DOHH2 (cell line): ENCODE data around the gene TMEM255A.

Experiments used
- H3F3A ChIP-seq: fragments of 200-600 bp; sonication (generic), shearing (Covaris generic); 2 replicates; pipeline ENCODE4 v1.6.0; 2016; ENCODE audit warnings: antibody characterized with exemption, mild to moderate bottlenecking; ENCODE audit not compliant: control insufficient read depth, insufficient read depth
- H3K27ac ChIP-seq: fragments of 200-600 bp; sonication (generic); 2 replicates; pipeline ENCODE4 v1.5.1; 2014; ENCODE audit warnings: low read depth, mild to moderate bottlenecking, low read length, moderate library complexity
- H3K27me3 ChIP-seq: fragments of 200-600 bp; sonication (generic); 2 replicates; pipeline ENCODE4 v1.6.1; 2014; ENCODE audit warnings: mild to moderate bottlenecking, low read length, mixed read lengths; ENCODE audit not compliant: control insufficient read depth
- H3K36me3 ChIP-seq: fragments of 200-600 bp; sonication (generic); 2 replicates; pipeline ENCODE4 v1.6.1; 2014; ENCODE audit warnings: mild to moderate bottlenecking, low read length, moderate library complexity, mixed read lengths; ENCODE audit not compliant: control insufficient read depth
- H3K4me1 ChIP-seq: fragments of 200-600 bp; sonication (generic); 2 replicates; pipeline ENCODE4 v1.6.1; 2014; ENCODE audit warnings: mild to moderate bottlenecking, low read length, mixed read lengths; ENCODE audit not compliant: control insufficient read depth
- H3K4me2 ChIP-seq: fragments of 200-600 bp; sonication (generic); 2 replicates; pipeline ENCODE4 v1.6.0; 2014; ENCODE audit warnings: mild to moderate bottlenecking, low read length, moderate library complexity
- H3K4me3 ChIP-seq: fragments of 200-600 bp; sonication (generic); 2 replicates; pipeline ENCODE4 v1.5.1; 2014; ENCODE audit warnings: mild to moderate bottlenecking, low read length, mixed read lengths
- H3K79me2 ChIP-seq: fragments of 200-600 bp; sonication (generic); 2 replicates; pipeline ENCODE4 v1.6.1; 2014; ENCODE audit warnings: mild to moderate bottlenecking, low read length, mixed read lengths; ENCODE audit not compliant: control insufficient read depth
- H3K9me2 ChIP-seq: fragments of 200-600 bp; sonication (generic); replicated peaks from 2 replicates; pipeline ENCODE4 v1.6.1; 2014; ENCODE audit warnings: mild to moderate bottlenecking, low read length, mixed read lengths; ENCODE audit not compliant: control insufficient read depth
- H3K9me3 ChIP-seq: fragments of 200-600 bp; sonication (generic); 2 replicates; pipeline ENCODE4 v1.6.1; 2014; ENCODE audit warnings: antibody characterized with exemption, low read length, mixed read lengths; ENCODE audit not compliant: control insufficient read depth, insufficient read depth
- H4K20me1 ChIP-seq: fragments of 200-600 bp; sonication (generic); 2 replicates; pipeline ENCODE4 v1.6.0; 2014; ENCODE audit warnings: low read depth, mild to moderate bottlenecking, antibody characterized with exemption, low read length, moderate library complexity; ENCODE audit not compliant: control insufficient read depth, insufficient read depth
- CTCF ChIP-seq: fragments of 200-600 bp; sonication (generic); IDR thresholded peaks from one replicate; pipeline ENCODE4 v1.5.1; 2014; ENCODE audit warnings: antibody characterized with exemption, mild to moderate bottlenecking, low read depth, low read length; ENCODE audit not compliant: poor library complexity, severe bottlenecking
- EZH2phosphoT487 ChIP-seq: fragments of 200-600 bp; sonication (generic); IDR thresholded peaks from 2 replicates; pipeline ENCODE4 v1.6.1; 2017; ENCODE audit warnings: borderline replicate concordance, mild to moderate bottlenecking, antibody characterized with exemption, low read length, moderate library complexity, mixed read lengths

Gene TMEM255A

GRCh38 chrX:120260369-120260768, 50.9 kb downstream of the TMEM255A start:
- no peak overlapping the region for H3K27ac ChIP-seq
- H4K20me1 ChIP-seq = no peaks in the 10 kb centered on the region
- no peaks in the 10 kb centered on the region for H3K9me2 ChIP-seq
- peaks cover 6% of the 10 kb centered on the region for H3K4me1 ChIP-seq
- H3K9me3 ChIP-seq = no peaks in the 10 kb centered on the region
- H3K79me2 ChIP-seq = peaks cover 7% of the 10 kb centered on the region
- H3K27me3 ChIP-seq = no peaks in the 10 kb centered on the region
- no peak overlapping the region for H3K4me2 ChIP-seq
- peaks cover 9% of the 10 kb centered on the region for H3K36me3 ChIP-seq
- no peak overlapping the region for H3K4me3 ChIP-seq
- H3F3A ChIP-seq = no peaks in the 10 kb centered on the region
- TF ChIP-seq EZH2phosphoT487 = no peak
- TF ChIP-seq CTCF = no peak

GRCh38 chrX:120253784-120254183, 57.5 kb downstream of the TMEM255A start:
- Histone ChIP-seq H3F3A (no peaks in the 10 kb centered on the region), H3K36me3 (peaks cover 38% of the 10 kb centered on the region), H3K27me3 (no peaks in the 10 kb centered on the region), H3K27ac (no peak overlapping the region), H3K4me3 (no peak overlapping the region), H4K20me1 (no peaks in the 10 kb centered on the region), H3K4me2 (no peak overlapping the region), H3K9me3 (no peaks in the 10 kb centered on the region), H3K4me1 (peaks cover 7% of the 10 kb centered on the region), H3K9me2 (no peaks in the 10 kb centered on the region), H3K79me2 (peaks cover 35% of the 10 kb centered on the region)
- TF ChIP-seq CTCF = no peak
- no peak for TF ChIP-seq EZH2phosphoT487

- peaks cover 32% of the 10 kb centered on the region for H3K36me3 ChIP-seq
- H4K20me1 ChIP-seq = no peaks in the 10 kb centered on the region
- H3K9me2 ChIP-seq = no peaks in the 10 kb centered on the region
- H3F3A ChIP-seq = no peaks in the 10 kb centered on the region
- H3K4me2 ChIP-seq = peak overlapping the region; percentile 80
- peak overlapping the region; percentile 77 for H3K27ac ChIP-seq
- H3K4me1 ChIP-seq = peaks cover 7% of the 10 kb centered on the region
- peak overlapping the region; percentile 93 for H3K4me3 ChIP-seq
- H3K79me2 ChIP-seq = peaks cover 35% of the 10 kb centered on the region
- no peaks in the 10 kb centered on the region for H3K27me3 ChIP-seq
- no peak for TF ChIP-seq EZH2phosphoT487
- no peak for TF ChIP-seq CTCF
- H3K9me3 ChIP-seq = no peaks in the 10 kb centered on the region
These were observed 59.7 kb downstream of the TMEM255A start for GRCh38 chrX:120251471-120252011.
